ENCODE measurements around the gene RMRP. TPM values are rescaled to one million over a fixed set of nuclear protein-coding genes. Genes with fewer than 3 reads are reported as not detected.
A peak's percentile ranks its signal among the peaks of the same experiment; 100 is the strongest.

The RMRP gene
- total RNA-seq, 4 donors from 2014 or later, result 3,539 to 11,174 (median 6,303) TPM

GRCh38 chr9:35680331-35681105 is 22.7 kb upstream of the RMRP start:
- Histone ChIP-seq H3K36me3 (peaks cover 0 to 6% of the 10 kb centered on the region in 2 donors), H3K4me3 (replicated peaks in 1 of 3) (no peak overlapping the region), H3K27ac (no peak overlapping the region), H3K27me3 (no peaks in the 10 kb centered on the region), H3K9me3 (no peaks in the 10 kb centered on the region), H3K4me1 (peaks cover 4 to 8% of the 10 kb centered on the region in 2 donors)
- DNase-seq, result no peak
- intact Hi-C loops (cut with DNase I), result no loop called here
- 62 to 63% methylated on average over 15 of the region's 15 CpGs for WGBS, 2 donors
- TF ChIP-seq CTCF (IDR thresholded peaks at IDR 0.05) (no peak), POLR2A (IDR thresholded peaks at IDR 0.05) (no peak)

GRCh38 chr9:35679766-35680330 is 22.0 kb upstream of the RMRP start:
- no peaks in the 10 kb centered on the region for H3K27me3 ChIP-seq
- no peak for DNase-seq
- H3K9me3 ChIP-seq, result no peaks in the 10 kb centered on the region
- 89% methylated on average over 8 of the region's 8 CpGs for WGBS, 2 donors
- H3K27ac ChIP-seq, result no peak overlapping the region
- peaks cover 4 to 10% of the 10 kb centered on the region in 2 donors for H3K4me1 ChIP-seq
- H3K36me3 ChIP-seq, result peaks cover 0 to 3% of the 10 kb centered on the region in 2 donors
- intact Hi-C loops (cut with DNase I), result no loop called here
- no peak overlapping the region for H3K4me3 ChIP-seq (replicated peaks in 1 of 3)
- TF ChIP-seq CTCF (IDR thresholded peaks at IDR 0.05), result no peak
- no peak for TF ChIP-seq POLR2A (IDR thresholded peaks at IDR 0.05)

GRCh38 chr9:35679091-35679490 is 21.3 kb upstream of the RMRP start:
- H3K27me3 ChIP-seq, result no peaks in the 10 kb centered on the region
- no peak overlapping the region for H3K4me3 ChIP-seq (replicated peaks in 1 of 3)
- H3K4me1 ChIP-seq, result peaks cover 4 to 10% of the 10 kb centered on the region in 2 donors
- intact Hi-C loops (cut with DNase I), result no loop called here
- WGBS, 2 donors, result 90 to 91% methylated on average over 5 of the region's 5 CpGs
- TF ChIP-seq CTCF (IDR thresholded peaks at IDR 0.05), result no peak
- TF ChIP-seq POLR2A (IDR thresholded peaks at IDR 0.05), result no peak
- no peak for DNase-seq
- no peaks in the 10 kb centered on the region for H3K9me3 ChIP-seq
- no peak overlapping the region for H3K27ac ChIP-seq
- H3K36me3 ChIP-seq, result no peaks in the 10 kb centered on the region

- Histone ChIP-seq H3K36me3 (no peaks in the 10 kb centered on the region), H3K27ac (no peak overlapping the region), H3K9me3 (no peaks in the 10 kb centered on the region), H3K4me3 (replicated peaks in 1 of 3) (peak overlapping the region in 2 of 3 donors; percentile 47 to 48), H3K27me3 (no peaks in the 10 kb centered on the region), H3K4me1 (peaks cover 4 to 10% of the 10 kb centered on the region in 2 donors)
- TF ChIP-seq POLR2A (IDR thresholded peaks at IDR 0.05) (no peak), CTCF (IDR thresholded peaks at IDR 0.05) (no peak)
- WGBS, 2 donors, result 6 to 13% methylated on average over 8 to 20 of the region's 51 CpGs
- DNase-seq, result peak; percentile 53 to 56
- intact Hi-C loops (cut with DNase I), result no loop called here
Measured at GRCh38 chr9:35675732-35676392, 18.0 kb upstream of the RMRP start.

- intact Hi-C loops (cut with DNase I), result no loop called here
- Histone ChIP-seq H3K36me3 (no peaks in the 10 kb centered on the region), H3K9me3 (no peaks in the 10 kb centered on the region), H3K4me1 (peaks cover 4 to 10% of the 10 kb centered on the region in 2 donors), H3K4me3 (replicated peaks in 1 of 3) (peak overlapping the region in 1 of 3 donors; percentile 47), H3K27ac (no peak overlapping the region), H3K27me3 (no peaks in the 10 kb centered on the region)
- 40 to 50% methylated on average over 5 to 10 of the region's 13 CpGs for WGBS, 2 donors
- no peak for DNase-seq
- TF ChIP-seq CTCF (IDR thresholded peaks at IDR 0.05) (no peak), POLR2A (IDR thresholded peaks at IDR 0.05) (no peak)
Measured at GRCh38 chr9:35675204-35675603, 17.4 kb upstream of the RMRP start.
